GM12878 (cell line): ENCODE measurements around the gene ATG9B. TPM values are rescaled to one million over a fixed set of nuclear protein-coding genes. Genes with fewer than 3 reads are reported as not detected.

Experiments
- ATAC-seq: fragments of 200-7000 bp; cut with Tn5 transposase; 3 replicates; pipeline ENCODE4 v1.9.1; 2020; ENCODE audit warnings: mild to moderate bottlenecking, moderate library complexity
- BruUV-seq: library from RNA; stranded (reverse); fragments of 400-500 nt; replicated peaks from 2 replicates; lab custom pipeline; 2021; lab: Mats Ljungman, UMichigan
- CTCF ChIA-PET: fragments of 300-600 bp; sonication (Branson Sonifier 250); formaldehyde crosslinking; extraction: SDS; loops from one replicate; lab custom pipeline; 2021; ENCODE audit warnings: inconsistent platforms; lab: Yijun Ruan, JAX
- POLR2A ChIA-PET: fragments of 350-600 bp; formaldehyde crosslinking; extraction: SDS; loops from one replicate; lab custom pipeline; 2021; ENCODE audit warnings: inconsistent platforms; lab: Charles Lee
- RAD21 ChIA-PET: fragments of 300-600 bp; sonication (Branson Sonifier 250); formaldehyde crosslinking; loops from one replicate; lab custom pipeline; 2023; ENCODE audit warnings: antibody characterized with exemption; ENCODE audit not compliant: unreplicated experiment; lab: Charles Lee
- SMC1A ChIA-PET: fragments of 300-600 bp; sonication (Branson Sonifier 250); formaldehyde crosslinking; loops from one replicate; lab custom pipeline; 2023; ENCODE audit not compliant: unreplicated experiment, uncharacterized antibody; lab: Charles Lee
- DNase-seq: peaks from one replicate; pipeline ENCODE4 v3.0.0-alpha.2; 2011; ENCODE audit warnings: low read depth, low spot score
- FAIRE-seq: peaks from 3 replicates; lab custom pipeline; 2011; peaks lifted over from hg19 to GRCh38; lab: Jason Lieb, UNC
- H2AFZ ChIP-seq: 2 replicates; pipeline ENCODE4 v1.6.0; 2011; ENCODE audit warnings: low read depth, low read length, control low read depth; ENCODE audit not compliant: control insufficient read depth
- H3K27ac ChIP-seq: 2 replicates; pipeline ENCODE4 v1.5.1; 2011; ENCODE audit warnings: control low read depth; ENCODE audit not compliant: control insufficient read depth, insufficient read depth
- H3K27me3 ChIP-seq, 2 experiments: replicated peaks in 1 of 2; 2 replicates each; pipeline versions ENCODE4 v1.6.0 to v1.6.1; 2011; ENCODE audit warnings: low read length in 1 of 2; ENCODE audit not compliant: control insufficient read depth in 2 of 2, insufficient read depth in 2 of 2
- H3K36me3 ChIP-seq, 2 experiments: 2 replicates each; pipeline ENCODE4 v1.5.1; 2011; ENCODE audit warnings: low read length in 1 of 2; ENCODE audit not compliant: control insufficient read depth in 2 of 2, insufficient read depth in 2 of 2
- H3K4me1 ChIP-seq: 2 replicates; pipeline ENCODE4 v1.6.1; 2011; ENCODE audit warnings: mild to moderate bottlenecking, low read length, moderate library complexity, mixed read lengths; ENCODE audit not compliant: control insufficient read depth, insufficient read depth
- H3K4me2 ChIP-seq: 2 replicates; pipeline ENCODE4 v1.6.0; 2011; ENCODE audit warnings: control low read depth; ENCODE audit not compliant: control insufficient read depth, insufficient read depth
- H3K4me3 ChIP-seq: fragments of 200-600 bp; sonication (generic); 2 replicates; pipeline ENCODE4 v1.5.1; 2016
- H3K79me2 ChIP-seq: 2 replicates; pipeline ENCODE4 v1.6.0; 2011; ENCODE audit warnings: low read length; ENCODE audit not compliant: control insufficient read depth, insufficient read depth
- H3K9ac ChIP-seq: 2 replicates; pipeline ENCODE4 v1.8.0; 2011; ENCODE audit warnings: low read length, control low read depth, mixed read lengths; ENCODE audit not compliant: control insufficient read depth, insufficient read depth
- H3K9me3 ChIP-seq: replicated peaks from 3 replicates; pipeline ENCODE4 v1.5.1; 2011; ENCODE audit warnings: mild to moderate bottlenecking, low read length; ENCODE audit not compliant: control insufficient read depth, insufficient read depth
- H4K20me1 ChIP-seq: 2 replicates; pipeline ENCODE4 v1.6.0; 2011; ENCODE audit not compliant: control insufficient read depth, insufficient read depth
- CBX3 ChIP-seq: fragments of 200-600 bp; sonication (generic); IDR thresholded peaks from 2 replicates; pipeline ENCODE4 v1.6.1; 2016; ENCODE audit warnings: low read depth, borderline replicate concordance
- IKZF2 ChIP-seq, 2 experiments: fragments of 450-650 bp; IDR thresholded peaks; 2 replicates each; pipeline ENCODE4 v1.6.1; 2017; ENCODE audit warnings: mild to moderate bottlenecking in 2 of 2, moderate library complexity in 2 of 2
- LARP7 ChIP-seq: fragments of 450-650 bp; IDR thresholded peaks from 2 replicates; pipeline ENCODE4 v1.6.1; 2017; ENCODE audit warnings: mild to moderate bottlenecking
- MEF2A ChIP-seq: IDR thresholded peaks from 2 replicates; pipeline ENCODE4 v1.6.1; 2011; ENCODE audit warnings: low read depth, mild to moderate bottlenecking, low read length, moderate library complexity; ENCODE audit not compliant: insufficient read depth
- PAX8 ChIP-seq: fragments of 450-650 bp; IDR thresholded peaks from 2 replicates; pipeline ENCODE4 v1.6.1; 2017; ENCODE audit warnings: mild to moderate bottlenecking, moderate library complexity
- SIN3A ChIP-seq: IDR thresholded peaks from 2 replicates; pipeline ENCODE4 v1.6.1; 2012; ENCODE audit warnings: low read depth, low read length, improper control_type of control experiment
- SMC3 ChIP-seq: IDR thresholded peaks from 2 replicates; pipeline ENCODE4 v1.6.1; 2011; ENCODE audit warnings: low read length, improper control_type of control experiment, borderline replicate concordance
- TBL1XR1 ChIP-seq: IDR thresholded peaks from 2 replicates; pipeline ENCODE4 v1.6.1; 2012; ENCODE audit warnings: low read depth, low read length, improper control_type of control experiment
- TCF7 ChIP-seq: IDR thresholded peaks from 2 replicates; pipeline ENCODE4 v1.6.1; 2014; ENCODE audit warnings: antibody characterized with exemption, borderline replicate concordance
- WGBS: methylation state at CpG from one replicate; pipeline ENCODE4 v1.1.6; 2016; ENCODE audit warnings: low lambda C conversion rate; ENCODE audit not compliant: insufficient replicate concordance, insufficient coverage; ENCODE audit errors: missing lambda C conversion rate; 5-methylcytosine and 5-hydroxymethylcytosine counted together
- in situ Hi-C: fragments of 300-500 bp; cut with MboI; formaldehyde crosslinking; loops from 9 replicates; pipeline ENCODE4 v1.14.3; 2018; ENCODE audit warnings: mixed read lengths
- intact Hi-C: fragments of 100-400 bp; cut with micrococcal nuclease; formaldehyde crosslinking; loops from one replicate; pipeline ENCODE4 v1.14.2; 2022; ENCODE audit not compliant: unreplicated experiment
- polyA plus RNA-seq, 11 experiments: library from polyadenylated mRNA; depleted of rRNA in 4 of 11; unstranded in 6 of 11; stranded (reverse) in 5 of 11; fragments of >200 nt; fragmentation: Nextera tagmentation in 4 of 11; fragmentation: Illumina TruSeq in 1 of 11; extraction: Ambion mirVana in 4 of 11; extraction: Trizol in 1 of 11; gene quantifications; 1 replicate in 1 of 11; 2 replicates in 10 of 11; pipeline versions ENCODE4 v1.2.1 to v1.2.3, GENCODE V29; 2011 to 2016; ENCODE audit warnings: inconsistent platforms in 2 of 11, missing spikeins in 2 of 11, low read depth in 1 of 11
- total RNA-seq, 4 experiments: library from RNA; depleted of rRNA in 3 of 4; stranded (reverse); fragments of >200 nt in 3 of 4; fragmentation: Illumina TruSeq in 1 of 4; extraction: Trizol in 1 of 4; gene quantifications; 2 replicates each; pipeline versions ENCODE4 v1.2.1 to v1.2.3, GENCODE V29; 2013 to 2021
- TF ChIP-seq, protein P1 (sequence below): IDR thresholded peaks from 2 replicates; pipeline ENCODE4 v1.6.1; 2012; ENCODE audit warnings: low read depth, low read length, improper control_type of control experiment
- TF ChIP-seq, protein P2 (sequence below): IDR thresholded peaks from 2 replicates; pipeline ENCODE4 v1.6.1; 2012; ENCODE audit warnings: low read depth, low read length, improper control_type of control experiment
- TF ChIP-seq, protein P3 (sequence below), 3 experiments: IDR thresholded peaks in 2 of 3; conservative IDR thresholded peaks in 1 of 3; 2 replicates each; pipeline ENCODE4 v1.5.1; 2011; ENCODE audit warnings: low read depth in 3 of 3, low read length in 3 of 3, mild to moderate bottlenecking in 3 of 3, control low read depth in 2 of 3, moderate library complexity in 2 of 3, inconsistent platforms in 1 of 3, mixed read lengths in 1 of 3; ENCODE audit not compliant: control insufficient read depth in 2 of 3, insufficient read depth in 1 of 3; ENCODE audit errors: extremely low read depth in 1 of 3

The ATG9B gene
- total and polyA plus RNA-seq, 10 of the 15 experiments (the other 5 are each of a cell fraction or from before 2014, with no cell fraction given), result 0.01 to 0.83 (median 0.12) TPM; not detected in 2

DNA sequence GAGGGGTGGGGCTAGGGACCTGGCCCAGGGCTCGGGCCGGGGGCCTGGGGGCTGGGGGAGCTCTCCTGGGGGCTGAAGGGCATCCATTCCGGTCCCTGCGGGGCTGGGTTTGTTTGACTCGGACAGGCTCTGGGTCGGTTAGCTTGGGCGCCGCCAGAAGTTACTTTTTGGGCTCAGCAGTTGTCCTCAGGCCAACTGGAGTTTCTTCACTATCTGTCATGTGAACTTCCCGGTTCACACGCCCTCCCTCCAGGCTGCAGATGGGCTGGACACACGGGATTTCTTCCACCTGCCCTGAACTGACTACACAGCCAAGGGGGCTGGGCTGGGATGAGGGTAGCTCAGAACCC lies 38.9 kb upstream of the ATG9B start:
- no peak for FAIRE-seq
- peaks cover 19% of the 10 kb centered on the region for H3K79me2 ChIP-seq
- SMC1A ChIA-PET, result no interaction called here
- 100% methylated on average over 8 of the region's 11 CpGs for WGBS
- POLR2A ChIA-PET, result no interaction called here
- peaks cover 15% of the 10 kb centered on the region for H3K4me1 ChIP-seq
- H3K4me2 ChIP-seq, result no peak overlapping the region
- TF ChIP-seq SIN3A, result no peak
- TF ChIP-seq PAX8, result no peak
- TF ChIP-seq, protein P1, sequence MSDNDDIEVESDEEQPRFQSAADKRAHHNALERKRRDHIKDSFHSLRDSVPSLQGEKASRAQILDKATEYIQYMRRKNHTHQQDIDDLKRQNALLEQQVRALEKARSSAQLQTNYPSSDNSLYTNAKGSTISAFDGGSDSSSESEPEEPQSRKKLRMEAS, result no peak
- no peak for TF ChIP-seq MEF2A
- TF ChIP-seq SMC3, result no peak
- no peak for TF ChIP-seq CBX3
- TF ChIP-seq, protein P2, sequence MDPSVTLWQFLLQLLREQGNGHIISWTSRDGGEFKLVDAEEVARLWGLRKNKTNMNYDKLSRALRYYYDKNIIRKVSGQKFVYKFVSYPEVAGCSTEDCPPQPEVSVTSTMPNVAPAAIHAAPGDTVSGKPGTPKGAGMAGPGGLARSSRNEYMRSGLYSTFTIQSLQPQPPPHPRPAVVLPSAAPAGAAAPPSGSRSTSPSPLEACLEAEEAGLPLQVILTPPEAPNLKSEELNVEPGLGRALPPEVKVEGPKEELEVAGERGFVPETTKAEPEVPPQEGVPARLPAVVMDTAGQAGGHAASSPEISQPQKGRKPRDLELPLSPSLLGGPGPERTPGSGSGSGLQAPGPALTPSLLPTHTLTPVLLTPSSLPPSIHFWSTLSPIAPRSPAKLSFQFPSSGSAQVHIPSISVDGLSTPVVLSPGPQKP, result no peak
- TF ChIP-seq TBL1XR1, result no peak
- no peak for TF ChIP-seq LARP7
- TF ChIP-seq IKZF2 (IDR thresholded peaks at IDR 0.05), result no peak
- TF ChIP-seq, protein P3, sequence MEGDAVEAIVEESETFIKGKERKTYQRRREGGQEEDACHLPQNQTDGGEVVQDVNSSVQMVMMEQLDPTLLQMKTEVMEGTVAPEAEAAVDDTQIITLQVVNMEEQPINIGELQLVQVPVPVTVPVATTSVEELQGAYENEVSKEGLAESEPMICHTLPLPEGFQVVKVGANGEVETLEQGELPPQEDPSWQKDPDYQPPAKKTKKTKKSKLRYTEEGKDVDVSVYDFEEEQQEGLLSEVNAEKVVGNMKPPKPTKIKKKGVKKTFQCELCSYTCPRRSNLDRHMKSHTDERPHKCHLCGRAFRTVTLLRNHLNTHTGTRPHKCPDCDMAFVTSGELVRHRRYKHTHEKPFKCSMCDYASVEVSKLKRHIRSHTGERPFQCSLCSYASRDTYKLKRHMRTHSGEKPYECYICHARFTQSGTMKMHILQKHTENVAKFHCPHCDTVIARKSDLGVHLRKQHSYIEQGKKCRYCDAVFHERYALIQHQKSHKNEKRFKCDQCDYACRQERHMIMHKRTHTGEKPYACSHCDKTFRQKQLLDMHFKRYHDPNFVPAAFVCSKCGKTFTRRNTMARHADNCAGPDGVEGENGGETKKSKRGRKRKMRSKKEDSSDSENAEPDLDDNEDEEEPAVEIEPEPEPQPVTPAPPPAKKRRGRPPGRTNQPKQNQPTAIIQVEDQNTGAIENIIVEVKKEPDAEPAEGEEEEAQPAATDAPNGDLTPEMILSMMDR (IDR thresholded peaks at IDR 0.05 in 2 of 3, conservative IDR thresholded peaks at IDR 0.05 in 1 of 3; ENCODE audit: control insufficient read depth in 2 of 3, extremely low read depth in 1 of 3, insufficient read depth in 1 of 3, low read depth in 3 of 3, low read length in 3 of 3), result no peak
- no peak for TF ChIP-seq TCF7
- CTCF ChIA-PET, result interaction anchor here (0.6 kb wide), 1 partner anchor 1408 kb away, joined by 3 read pairs; no protein-coding TSS in a partner anchor
- BruUV-seq, result no TSS peak
- H2AFZ ChIP-seq, result no peak overlapping the region
- H3K27ac ChIP-seq, result no peak overlapping the region
- no peak for ATAC-seq
- DNase-seq, result no peak
- H3K36me3 ChIP-seq, result peaks cover 9 to 12% of the 10 kb centered on the region in 2 experiments; a peak in 3 of 4 replicates
- in situ Hi-C loops, result no loop called here
- H3K9ac ChIP-seq, result no peak overlapping the region
- no peaks in the 10 kb centered on the region for H3K9me3 ChIP-seq
- no peaks in the 10 kb centered on the region for H4K20me1 ChIP-seq
- no peaks in the 10 kb centered on the region for H3K27me3 ChIP-seq
- intact Hi-C loops, result no loop called here
- RAD21 ChIA-PET, result no interaction called here
- no peak overlapping the region for H3K4me3 ChIP-seq
